PC-3 (cell line): Measurements from ENCODE around the gene IFITM2.

Source experiments
- CTCF ChIP-seq: fragments of 300-600 bp; sonication (generic); conservative IDR thresholded peaks from 2 replicates; pipeline ENCODE4 v1.5.1; 2017; ENCODE audit warnings: antibody characterized with exemption, low read depth, mild to moderate bottlenecking, low read length
- EZH2 ChIP-seq: fragments of 300-600 bp; sonication (generic); IDR thresholded peaks from one replicate; pipeline ENCODE4 v1.6.1; 2017; ENCODE audit warnings: antibody characterized with exemption, mild to moderate bottlenecking, low read length; ENCODE audit not compliant: unreplicated experiment
- EZH2phosphoT487 ChIP-seq: fragments of 300-600 bp; sonication (generic); IDR thresholded peaks from 2 replicates; pipeline ENCODE4 v1.6.1; 2018; ENCODE audit warnings: mild to moderate bottlenecking, antibody characterized with exemption, low read length, borderline replicate concordance

- no peak for TF ChIP-seq EZH2
- no peak for TF ChIP-seq CTCF
- TF ChIP-seq EZH2phosphoT487, result no peak
Measured at GRCh38 chr11:316891-317301, 9.3 kb downstream of the IFITM2 start.
